NCI-H1417 treated with DMSO at 0.1 percent for 48 hours (cell line): ENCODE data around the gene HOXC4.
"Not testable (repeated sequence)": the region's sequence is repeated elsewhere in the genome, so short reads cannot be mapped to it uniquely, and the experiment has no call there.

ENCODE experiments used
- DNase-seq: peaks from one replicate; lab custom pipeline; 2025; lab: John Stamatoyannopoulos, UW

HOXC4 gene

GRCh38 chr12:54058128-54058768, 4.6 kb downstream of the HOXC4 start:
- no peak for DNase-seq

GRCh38 chr12:54059668-54060067, 6.0 kb downstream of the HOXC4 start:
- no peak for DNase-seq

- no peak for DNase-seq
Observed at GRCh38 chr12:54060174-54060974, 6.7 kb downstream of the HOXC4 start.

- no peak for DNase-seq
Observed at GRCh38 chr12:54060975-54061778, 7.5 kb downstream of the HOXC4 start.

- DNase-seq: no peak
Observed at GRCh38 chr12:54065677-54066076, 12.0 kb downstream of the HOXC4 start.

GRCh38 chr12:54066408-54066807, 12.8 kb downstream of the HOXC4 start:
- DNase-seq: no peak

GRCh38 chr12:54068418-54069070, 14.9 kb downstream of the HOXC4 start:
- no peak for DNase-seq

- no peak for DNase-seq
Observed at GRCh38 chr12:54071942-54072341, 18.3 kb downstream of the HOXC4 start.

- no peak for DNase-seq
Observed at GRCh38 chr12:54074308-54074707, 20.7 kb downstream of the HOXC4 start.

GRCh38 chr12:54075409-54075808, 21.8 kb downstream of the HOXC4 start:
- no peak for DNase-seq

- DNase-seq: no peak
Observed at GRCh38 chr12:54075974-54076373, 22.3 kb downstream of the HOXC4 start.

GRCh38 chr12:54077843-54078242, 24.2 kb downstream of the HOXC4 start:
- DNase-seq: not testable (repeated sequence)

- not testable (repeated sequence) for DNase-seq
Observed at GRCh38 chr12:54079115-54079514, 25.5 kb downstream of the HOXC4 start.

- DNase-seq: not testable (repeated sequence)
Observed at GRCh38 chr12:54080008-54080924, 26.6 kb downstream of the HOXC4 start.

GRCh38 chr12:54081053-54081514, 27.4 kb downstream of the HOXC4 start:
- DNase-seq: not testable (repeated sequence)

- DNase-seq: not testable (repeated sequence)
Observed at GRCh38 chr12:54081581-54082396, 28.2 kb downstream of the HOXC4 start.

GRCh38 chr12:54082397-54082892, 28.8 kb downstream of the HOXC4 start:
- no peak for DNase-seq

GRCh38 chr12:54088011-54088410, 34.4 kb downstream of the HOXC4 start:
- DNase-seq: not testable (repeated sequence)

- DNase-seq: not testable (repeated sequence)
Observed at GRCh38 chr12:54089465-54089864, 35.8 kb downstream of the HOXC4 start.

- DNase-seq: not testable (repeated sequence)
Observed at GRCh38 chr12:54090312-54090711, 36.7 kb downstream of the HOXC4 start.
